Transverse colon (tissue), 4 donors: ENCODE results near the gene TBC1D17.

Experiments used
- POLR2AphosphoS5 ChIP-seq, 3 donors: sonication (generic); formaldehyde crosslinking; IDR thresholded peaks; one replicate each; pipeline ENCODE4 v1.6.1; 2016; ENCODE audit warnings: antibody characterized with exemption in 3 of 3
- TF ChIP-seq, protein P1 (sequence below), 5 experiments: fragments of 200-600 bp in 3 of 5; fragments of 450-650 bp in 2 of 5; sonication (generic) in 3 of 5; IDR thresholded peaks; 1 replicate in 2 of 5; 2 replicates in 3 of 5; pipeline ENCODE4 v1.5.1; 2016 to 2017; ENCODE audit warnings: antibody characterized with exemption in 5 of 5, inconsistent platforms in 3 of 5, mild to moderate bottlenecking in 2 of 5, moderate library complexity in 1 of 5

DNA sequence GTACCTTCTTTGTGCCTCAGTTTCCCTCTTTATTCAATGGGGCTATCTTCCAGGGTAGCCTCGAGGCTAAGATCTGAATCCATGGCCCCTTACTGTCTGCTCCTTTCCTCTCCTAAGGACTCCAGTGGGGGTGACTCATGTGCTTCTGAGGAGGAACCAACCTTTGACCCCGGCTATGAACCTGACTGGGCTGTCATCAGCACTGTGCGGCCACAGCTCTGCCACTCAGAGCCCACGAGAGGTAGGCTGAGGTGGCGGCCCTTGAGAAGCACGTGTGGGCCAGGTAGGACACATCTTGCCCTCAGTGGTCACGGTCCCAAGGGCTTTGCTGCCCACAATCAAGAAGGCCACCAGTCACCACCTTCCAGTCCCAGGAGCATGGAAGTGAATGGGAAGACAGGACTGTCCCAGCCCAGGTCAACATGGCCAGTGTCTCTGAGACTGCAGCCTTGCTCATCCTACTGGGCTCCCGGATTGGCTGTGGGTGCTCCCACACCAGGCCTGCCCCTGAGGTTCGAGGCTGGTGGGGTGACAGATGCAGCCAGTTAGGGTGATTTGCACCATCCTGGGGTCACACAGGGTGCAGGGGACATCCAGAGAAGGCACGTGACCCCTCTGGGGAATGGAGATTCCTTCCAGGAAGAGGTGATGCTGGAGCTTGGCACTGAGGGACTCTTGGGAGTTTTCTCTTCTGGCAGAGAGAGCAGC, 2.8 kb downstream of the TBC1D17 start:
- TF ChIP-seq, protein P1, sequence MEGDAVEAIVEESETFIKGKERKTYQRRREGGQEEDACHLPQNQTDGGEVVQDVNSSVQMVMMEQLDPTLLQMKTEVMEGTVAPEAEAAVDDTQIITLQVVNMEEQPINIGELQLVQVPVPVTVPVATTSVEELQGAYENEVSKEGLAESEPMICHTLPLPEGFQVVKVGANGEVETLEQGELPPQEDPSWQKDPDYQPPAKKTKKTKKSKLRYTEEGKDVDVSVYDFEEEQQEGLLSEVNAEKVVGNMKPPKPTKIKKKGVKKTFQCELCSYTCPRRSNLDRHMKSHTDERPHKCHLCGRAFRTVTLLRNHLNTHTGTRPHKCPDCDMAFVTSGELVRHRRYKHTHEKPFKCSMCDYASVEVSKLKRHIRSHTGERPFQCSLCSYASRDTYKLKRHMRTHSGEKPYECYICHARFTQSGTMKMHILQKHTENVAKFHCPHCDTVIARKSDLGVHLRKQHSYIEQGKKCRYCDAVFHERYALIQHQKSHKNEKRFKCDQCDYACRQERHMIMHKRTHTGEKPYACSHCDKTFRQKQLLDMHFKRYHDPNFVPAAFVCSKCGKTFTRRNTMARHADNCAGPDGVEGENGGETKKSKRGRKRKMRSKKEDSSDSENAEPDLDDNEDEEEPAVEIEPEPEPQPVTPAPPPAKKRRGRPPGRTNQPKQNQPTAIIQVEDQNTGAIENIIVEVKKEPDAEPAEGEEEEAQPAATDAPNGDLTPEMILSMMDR (IDR thresholded peaks at IDR 0.05): no peak
- no peak for TF ChIP-seq POLR2AphosphoS5 (IDR thresholded peaks at IDR 0.05)
